K562 (cell line): Measurements from ENCODE around the gene TSC22D2. TPM values are rescaled to one million over a fixed set of nuclear protein-coding genes. Genes with fewer than 3 reads are reported as not detected.

Experiments used
- ELF4 ChIP-seq: fragments of 450-650 bp; formaldehyde crosslinking; IDR thresholded peaks from 2 replicates; pipeline ENCODE4 v1.4.0; 2022; ENCODE audit warnings: missing genetic modification characterization
- GTF2A2 ChIP-seq: IDR thresholded peaks from 2 replicates; pipeline ENCODE4 v1.6.1; 2016; ENCODE audit warnings: mild to moderate bottlenecking, missing genetic modification characterization, missing compliant biosample characterization
- JUND ChIP-seq, 2 experiments: IDR thresholded peaks; 2 replicates in 1 of 2; 3 replicates in 1 of 2; pipeline ENCODE4 v1.6.1; 2011; ENCODE audit warnings: borderline replicate concordance in 2 of 2, low read depth in 2 of 2, low read length in 2 of 2, improper control_type of control experiment in 1 of 2, missing biosample characterization in 1 of 2, missing genetic modification characterization in 1 of 2, missing genetic modification reagents in 1 of 2
- PHB2 ChIP-seq: fragments of 450-650 bp; IDR thresholded peaks from 2 replicates; pipeline ENCODE4 v1.6.1; 2017; ENCODE audit warnings: low read depth
- RBM25 ChIP-seq: fragments of 200-400 bp; formaldehyde crosslinking; IDR thresholded peaks from 2 replicates; pipeline ENCODE4 v1.6.1; 2018; ENCODE audit warnings: low read length, low read depth, moderate library complexity; ENCODE audit not compliant: severe bottlenecking
- SRSF1 ChIP-seq: fragments of 200-400 bp; formaldehyde crosslinking; IDR thresholded peaks from 2 replicates; pipeline ENCODE4 v1.6.1; 2017; ENCODE audit warnings: mild to moderate bottlenecking, low read depth, low read length, moderate library complexity
- TAF15 ChIP-seq: fragments of 200-400 bp; formaldehyde crosslinking; IDR thresholded peaks from 2 replicates; pipeline ENCODE4 v1.6.1; 2017; ENCODE audit warnings: mild to moderate bottlenecking, low read depth, low read length, moderate library complexity
- TBP ChIP-seq: optimal IDR thresholded peaks from 2 replicates; pipeline ENCODE3; 2011; ENCODE audit warnings: low read depth, low read length, improper control_type of control experiment
- TGIF2 ChIP-seq: sonication (generic); formaldehyde crosslinking; IDR thresholded peaks from 2 replicates; pipeline ENCODE4 v1.8.1; 2022; ENCODE audit warnings: mild to moderate bottlenecking, missing genetic modification reagents, moderate library complexity
- ZFX ChIP-seq: sonication (generic); formaldehyde crosslinking; IDR thresholded peaks from 2 replicates; pipeline ENCODE4 v1.8.0; 2022; ENCODE audit warnings: mild to moderate bottlenecking, missing genetic modification reagents, moderate library complexity
- ZNF589 ChIP-seq: fragments of 200-800 bp; sonication (Bioruptor generic); IDR thresholded peaks from 2 replicates; pipeline ENCODE4 v1.6.1; 2016; ENCODE audit warnings: low read depth, missing genetic modification characterization, missing compliant biosample characterization
- polyA plus RNA-seq, 8 experiments: library from polyadenylated mRNA; depleted of rRNA in 4 of 8; stranded (reverse) in 5 of 8; unstranded in 3 of 8; fragments of >200 nt; fragmentation: Nextera tagmentation in 2 of 8; fragmentation: Illumina TruSeq in 1 of 8; extraction: Ambion mirVana in 2 of 8; extraction: Trizol in 1 of 8; gene quantifications; 2 replicates each; pipeline versions ENCODE4 v1.2.1 to v1.2.3, GENCODE V29; 2011 to 2014; ENCODE audit warnings: inconsistent platforms in 1 of 8, missing spikeins in 1 of 8
- total RNA-seq, 7 experiments: library from RNA; depleted of rRNA in 6 of 7; stranded (reverse); fragments of >200 nt in 6 of 7; fragmentation: Illumina TruSeq in 2 of 7; extraction: Trizol in 2 of 7; gene quantifications; 2 replicates each; pipeline versions ENCODE4 v1.2.1 to v1.2.3, GENCODE V29; 2011 to 2021; ENCODE audit warnings: low replicate concordance in 1 of 7
- TF ChIP-seq, protein P1 (sequence below): sonication (generic); formaldehyde crosslinking; IDR thresholded peaks from 2 replicates; pipeline ENCODE4 v1.8.0; 2023; ENCODE audit warnings: missing genetic modification reagents, mild to moderate bottlenecking, borderline replicate concordance

TSC22D2 gene
- total and polyA plus RNA-seq, 9 of the 15 experiments (the other 6 are each of a cell fraction or from before 2014, with no cell fraction given), result 5.5 to 44.0 (median 19.3) TPM

DNA sequence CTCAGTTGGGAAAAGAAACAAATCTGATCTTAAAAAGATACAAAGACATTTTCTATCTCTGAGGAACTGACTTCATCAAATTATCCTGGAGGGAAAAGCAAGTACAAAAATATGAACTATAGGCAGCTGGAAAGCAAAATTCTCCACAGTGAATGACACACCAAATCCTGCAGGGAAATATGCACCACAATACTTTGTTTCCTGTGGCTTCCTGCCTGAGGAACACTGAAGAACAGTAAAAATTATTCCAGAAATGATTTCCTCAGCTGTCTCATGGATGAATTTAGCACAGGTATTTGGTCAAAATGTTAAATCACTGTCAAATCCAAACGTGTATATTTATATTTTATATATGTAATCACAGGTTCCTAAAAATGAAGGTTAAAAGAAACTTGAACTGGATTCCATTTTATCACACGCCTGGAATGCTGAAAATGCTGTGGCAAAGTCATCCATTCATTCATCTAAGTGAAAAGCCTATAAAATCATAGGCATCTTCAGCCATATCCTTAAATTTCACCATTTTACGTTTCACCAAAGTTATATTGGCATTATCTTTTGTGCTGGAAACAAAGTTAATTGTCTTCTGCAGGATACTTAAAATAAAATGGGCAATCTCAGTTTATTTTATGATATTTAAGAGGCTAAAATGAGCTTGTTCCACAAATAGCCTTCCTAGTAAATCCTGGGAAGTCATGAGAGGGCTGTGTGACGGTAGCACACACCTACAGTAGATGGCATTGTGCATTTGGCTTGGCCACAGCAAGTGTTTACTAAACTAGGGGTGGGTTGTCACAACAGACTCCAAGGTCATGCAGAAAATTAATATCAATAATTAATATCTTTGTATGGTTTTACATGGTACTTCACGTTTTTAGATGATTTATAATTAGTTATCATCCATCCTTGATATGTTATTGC, 19.3 kb upstream of the TSC22D2 start (continued):
- no peak for TF ChIP-seq RBM25
- TF ChIP-seq GTF2A2, result no peak
- no peak for TF ChIP-seq SRSF1
- TF ChIP-seq TGIF2, result no peak
- TF ChIP-seq TAF15, result no peak
- TF ChIP-seq ZFX (CRISPR knock-in tag), result no peak
- TF ChIP-seq ZNF589 (CRISPR knock-in tag), result no peak
- TF ChIP-seq JUND (IDR thresholded peaks at IDR 0.05; ENCODE audit: borderline replicate concordance, low read depth, low read length), result no peak
- no peak for TF ChIP-seq JUND (tag; IDR thresholded peaks at IDR 0.05; ENCODE audit: borderline replicate concordance, low read depth, low read length)
- TF ChIP-seq, protein P1, sequence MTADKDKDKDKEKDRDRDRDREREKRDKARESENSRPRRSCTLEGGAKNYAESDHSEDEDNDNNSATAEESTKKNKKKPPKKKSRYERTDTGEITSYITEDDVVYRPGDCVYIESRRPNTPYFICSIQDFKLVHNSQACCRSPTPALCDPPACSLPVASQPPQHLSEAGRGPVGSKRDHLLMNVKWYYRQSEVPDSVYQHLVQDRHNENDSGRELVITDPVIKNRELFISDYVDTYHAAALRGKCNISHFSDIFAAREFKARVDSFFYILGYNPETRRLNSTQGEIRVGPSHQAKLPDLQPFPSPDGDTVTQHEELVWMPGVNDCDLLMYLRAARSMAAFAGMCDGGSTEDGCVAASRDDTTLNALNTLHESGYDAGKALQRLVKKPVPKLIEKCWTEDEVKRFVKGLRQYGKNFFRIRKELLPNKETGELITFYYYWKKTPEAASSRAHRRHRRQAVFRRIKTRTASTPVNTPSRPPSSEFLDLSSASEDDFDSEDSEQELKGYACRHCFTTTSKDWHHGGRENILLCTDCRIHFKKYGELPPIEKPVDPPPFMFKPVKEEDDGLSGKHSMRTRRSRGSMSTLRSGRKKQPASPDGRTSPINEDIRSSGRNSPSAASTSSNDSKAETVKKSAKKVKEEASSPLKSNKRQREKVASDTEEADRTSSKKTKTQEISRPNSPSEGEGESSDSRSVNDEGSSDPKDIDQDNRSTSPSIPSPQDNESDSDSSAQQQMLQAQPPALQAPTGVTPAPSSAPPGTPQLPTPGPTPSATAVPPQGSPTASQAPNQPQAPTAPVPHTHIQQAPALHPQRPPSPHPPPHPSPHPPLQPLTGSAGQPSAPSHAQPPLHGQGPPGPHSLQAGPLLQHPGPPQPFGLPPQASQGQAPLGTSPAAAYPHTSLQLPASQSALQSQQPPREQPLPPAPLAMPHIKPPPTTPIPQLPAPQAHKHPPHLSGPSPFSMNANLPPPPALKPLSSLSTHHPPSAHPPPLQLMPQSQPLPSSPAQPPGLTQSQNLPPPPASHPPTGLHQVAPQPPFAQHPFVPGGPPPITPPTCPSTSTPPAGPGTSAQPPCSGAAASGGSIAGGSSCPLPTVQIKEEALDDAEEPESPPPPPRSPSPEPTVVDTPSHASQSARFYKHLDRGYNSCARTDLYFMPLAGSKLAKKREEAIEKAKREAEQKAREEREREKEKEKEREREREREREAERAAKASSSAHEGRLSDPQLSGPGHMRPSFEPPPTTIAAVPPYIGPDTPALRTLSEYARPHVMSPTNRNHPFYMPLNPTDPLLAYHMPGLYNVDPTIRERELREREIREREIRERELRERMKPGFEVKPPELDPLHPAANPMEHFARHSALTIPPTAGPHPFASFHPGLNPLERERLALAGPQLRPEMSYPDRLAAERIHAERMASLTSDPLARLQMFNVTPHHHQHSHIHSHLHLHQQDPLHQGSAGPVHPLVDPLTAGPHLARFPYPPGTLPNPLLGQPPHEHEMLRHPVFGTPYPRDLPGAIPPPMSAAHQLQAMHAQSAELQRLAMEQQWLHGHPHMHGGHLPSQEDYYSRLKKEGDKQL, result no peak
- no peak for TF ChIP-seq ELF4 (CRISPR knock-in tag)
- no peak for TF ChIP-seq PHB2
- TF ChIP-seq TBP, result no peak
